GM21528 (cell line): ENCODE measurements around the gene WDR62.
"Not testable (repeated sequence)": the region's sequence is repeated elsewhere in the genome, so short reads cannot be mapped to it uniquely, and the experiment has no call there.

Experiments
- ATAC-seq: cut with Tn5 transposase; IDR thresholded peaks from one replicate; pipeline ENCODE4 v1.9.1; 2021; ENCODE audit warnings: mild to moderate bottlenecking, moderate library complexity; ENCODE audit not compliant: unreplicated experiment, low FRiP score

WDR62 gene

GRCh38 chr19:36106991-36107390, 52.3 kb downstream of the WDR62 start:
- no peak for ATAC-seq

- no peak for ATAC-seq
Measured at GRCh38 chr19:36108684-36109083, 54.0 kb downstream of the WDR62 start.

GRCh38 chr19:36110487-36111199, 55.9 kb downstream of the WDR62 start, which contains the start of gene OVOL3:
OVOL3 (plus strand) TSS chr19:36111143; CDS start chr19:36111203, 60 bp downstream.
- ATAC-seq, result no peak

GRCh38 chr19:36111200-36111539, 56.5 kb downstream of the WDR62 start:
- no peak for ATAC-seq

GRCh38 chr19:36112678-36113077, 58.0 kb downstream of the WDR62 start:
- ATAC-seq, result no peak

- ATAC-seq, result no peak
Measured at GRCh38 chr19:36113425-36113824, 58.7 kb downstream of the WDR62 start.

GRCh38 chr19:36113894-36114720, 59.4 kb downstream of the WDR62 start:
- no peak for ATAC-seq

GRCh38 chr19:36114721-36115452, 60.2 kb downstream of the WDR62 start, which contains the start of gene POLR2I:
POLR2I (minus strand) TSS chr19:36114875; CDS start chr19:36114856, 19 bp downstream.
- peak; percentile 81 for ATAC-seq

- ATAC-seq, result no peak
Measured at GRCh38 chr19:36115453-36116343, 61.0 kb downstream of the WDR62 start, which contains the start of gene TBCB. TBCB (plus strand) TSS chr19:36115468; CDS start chr19:36115561, 93 bp downstream.

GRCh38 chr19:36116344-36116637, 61.6 kb downstream of the WDR62 start:
- ATAC-seq, result no peak

- ATAC-seq, result no peak
Measured at GRCh38 chr19:36120092-36120983, 65.6 kb downstream of the WDR62 start.

GRCh38 chr19:36120984-36121358, 66.3 kb downstream of the WDR62 start:
- ATAC-seq, result no peak

GRCh38 chr19:36121486-36122124, 66.9 kb downstream of the WDR62 start:
- no peak for ATAC-seq

- no peak for ATAC-seq
Measured at GRCh38 chr19:36125557-36125956, 70.9 kb downstream of the WDR62 start.

GRCh38 chr19:36128392-36128736, 73.7 kb downstream of the WDR62 start:
- no peak for ATAC-seq

GRCh38 chr19:36131221-36131620, 76.5 kb downstream of the WDR62 start:
- ATAC-seq, result not testable (repeated sequence)

- not testable (repeated sequence) for ATAC-seq
Measured at GRCh38 chr19:36134867-36135266, 80.2 kb downstream of the WDR62 start.

GRCh38 chr19:36136964-36137686, 82.4 kb downstream of the WDR62 start:
- ATAC-seq, result no peak
